Measurements from ENCODE around the gene SEZ6.

Gene SEZ6

DNA sequence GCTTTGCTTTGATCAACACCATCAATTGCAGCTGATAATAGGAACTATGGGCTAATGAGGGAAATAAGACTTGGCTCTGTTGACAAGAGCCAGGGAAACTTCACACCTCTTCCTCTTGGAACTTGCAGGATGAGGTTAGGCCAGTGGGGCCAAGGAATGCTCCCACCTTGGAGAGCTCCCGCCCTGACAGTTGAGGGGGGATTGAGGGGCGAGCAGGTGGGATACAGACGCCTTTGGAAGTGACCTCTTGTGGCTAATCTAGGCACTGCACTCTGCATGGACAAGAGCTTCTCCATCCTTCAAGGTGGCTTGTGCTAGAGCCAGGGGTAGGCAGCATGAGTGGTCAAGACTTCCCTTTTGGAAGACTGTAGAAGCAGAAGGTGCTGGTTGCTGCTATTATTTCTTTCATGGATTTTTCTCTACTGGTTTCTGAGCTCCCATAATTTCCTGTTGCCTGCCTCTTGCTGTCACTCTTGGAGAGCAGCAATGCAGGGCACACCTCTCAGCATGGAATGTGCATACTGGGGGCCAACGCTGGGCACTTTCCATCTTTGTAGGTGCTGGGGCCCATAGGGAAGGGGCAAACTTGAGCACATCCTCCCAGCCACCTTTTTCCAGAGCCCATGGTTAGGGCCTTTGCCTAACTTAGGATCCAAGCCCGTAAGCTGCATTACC is 52.3 kb downstream of the SEZ6 start:
- DNase-seq (ENCODE audit: low spot score) = peak; percentile 54

DNA sequence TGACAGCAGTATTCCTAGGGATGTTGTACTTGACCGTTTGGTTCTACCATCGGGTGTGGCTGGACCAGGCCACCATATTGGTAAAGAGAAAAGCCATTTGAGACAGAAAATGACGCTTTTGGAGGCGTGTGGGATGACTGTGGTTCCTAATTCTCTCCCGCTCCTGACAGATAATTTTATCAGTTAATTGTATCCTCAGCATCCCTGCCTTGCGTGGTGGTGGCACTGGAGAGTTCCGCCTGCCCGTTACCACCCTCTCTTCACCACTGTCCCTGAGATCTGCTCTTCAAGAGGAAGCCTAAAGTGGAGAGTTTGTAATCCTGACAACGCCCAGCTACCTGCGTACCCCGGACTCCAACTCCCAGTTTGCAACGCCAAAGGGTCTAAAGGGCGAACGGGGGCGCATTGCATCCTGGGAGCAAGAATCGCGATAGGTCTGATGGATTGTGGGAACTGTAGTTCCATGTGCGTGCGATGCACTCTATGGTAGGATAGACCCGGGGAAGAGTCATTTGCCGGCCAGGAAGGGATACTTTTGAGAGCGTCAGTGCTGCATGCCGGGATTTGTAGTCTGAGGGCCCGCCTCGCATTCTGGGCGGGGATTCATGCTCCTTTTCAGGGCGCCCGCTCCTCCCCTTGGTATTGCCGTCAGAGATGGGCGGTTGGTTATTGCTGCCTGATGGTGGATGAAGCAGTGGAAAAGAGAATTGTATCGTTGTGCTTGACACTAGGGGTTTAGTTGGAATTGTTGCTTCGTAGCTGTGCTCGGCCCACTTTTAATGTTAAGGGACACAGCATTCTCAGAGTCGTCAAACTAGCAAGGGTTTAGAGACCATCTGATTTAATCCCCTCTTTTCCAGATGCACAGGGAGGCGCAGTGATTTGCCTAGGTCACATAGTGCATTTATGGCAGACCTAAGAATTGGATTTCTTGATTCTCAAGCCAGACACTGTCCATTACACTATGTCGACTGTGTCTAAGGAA is 53.5 kb downstream of the SEZ6 start:
- peak; percentile 99 for DNase-seq (ENCODE audit: low spot score)

DNA sequence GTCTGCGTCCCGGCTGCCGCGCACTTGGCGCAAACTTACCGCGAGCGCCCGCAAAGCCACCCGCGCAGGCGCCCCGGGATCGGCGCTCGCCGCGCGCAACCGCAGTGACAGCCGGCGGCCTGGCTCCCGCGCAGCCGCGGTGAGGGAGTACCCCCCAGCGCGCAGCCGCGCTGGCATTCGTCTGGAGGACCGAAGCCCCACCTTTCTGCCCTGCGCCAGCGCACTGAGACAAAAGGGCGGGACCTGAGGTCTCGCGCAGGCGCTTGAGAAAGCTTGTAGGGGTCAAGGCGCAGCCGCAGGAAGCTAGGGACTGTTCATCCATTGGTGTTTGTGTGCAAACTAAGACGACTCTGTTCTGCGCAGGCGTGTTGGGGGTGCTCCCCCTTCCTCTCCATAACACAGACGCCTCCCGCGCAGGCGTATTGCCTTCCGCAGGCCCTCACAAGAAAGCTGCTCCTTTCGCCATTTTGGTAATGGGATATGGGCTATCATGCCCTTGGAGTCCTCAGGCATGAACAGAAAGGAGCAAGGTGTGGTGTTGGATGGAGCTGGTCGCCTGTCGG is 54.3 kb downstream of the SEZ6 start, which contains the start of gene PHF12:
PHF12 (minus strand) TSS at position 91 of the 563 bp plus-strand sequence. CDS start 558 bp downstream, outside the sequence.
- DNase-seq (ENCODE audit: low spot score) = peak; percentile 100

DNA sequence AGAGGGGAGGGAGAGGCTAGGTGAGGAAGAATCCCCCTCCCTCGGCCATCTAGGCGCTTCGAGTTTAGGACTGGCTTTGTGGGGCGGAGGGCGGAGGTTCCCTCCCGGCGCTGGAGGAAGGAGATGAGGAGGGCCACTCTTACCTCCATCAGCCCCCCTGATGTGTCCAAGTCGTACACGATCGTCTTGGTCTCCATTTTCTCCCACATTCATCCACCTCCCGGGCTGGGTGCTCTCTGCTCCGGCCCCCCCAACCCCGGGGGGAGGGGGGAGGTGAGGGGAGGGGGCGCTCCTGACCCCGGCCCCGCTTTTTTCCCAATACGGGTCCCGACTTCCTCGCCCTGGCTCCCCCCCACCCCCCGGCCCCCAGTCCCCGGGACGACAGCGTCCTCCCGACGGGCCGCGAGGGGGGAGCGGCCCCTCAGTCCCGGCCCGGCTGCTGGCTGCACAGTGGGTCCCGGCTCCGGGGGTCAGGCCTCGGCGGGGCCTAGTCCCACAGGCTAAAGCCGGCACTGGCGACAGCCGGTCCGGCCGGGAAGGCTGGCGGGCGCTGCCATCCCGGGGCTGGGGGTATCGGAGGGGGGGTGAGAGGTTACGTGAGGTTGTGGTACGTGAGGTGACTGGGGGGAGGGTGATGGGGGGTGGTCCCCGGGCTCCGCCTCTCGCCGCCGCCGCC is 54.9 kb downstream of the SEZ6 start:
- no peak for DNase-seq (ENCODE audit: low spot score)

DNA sequence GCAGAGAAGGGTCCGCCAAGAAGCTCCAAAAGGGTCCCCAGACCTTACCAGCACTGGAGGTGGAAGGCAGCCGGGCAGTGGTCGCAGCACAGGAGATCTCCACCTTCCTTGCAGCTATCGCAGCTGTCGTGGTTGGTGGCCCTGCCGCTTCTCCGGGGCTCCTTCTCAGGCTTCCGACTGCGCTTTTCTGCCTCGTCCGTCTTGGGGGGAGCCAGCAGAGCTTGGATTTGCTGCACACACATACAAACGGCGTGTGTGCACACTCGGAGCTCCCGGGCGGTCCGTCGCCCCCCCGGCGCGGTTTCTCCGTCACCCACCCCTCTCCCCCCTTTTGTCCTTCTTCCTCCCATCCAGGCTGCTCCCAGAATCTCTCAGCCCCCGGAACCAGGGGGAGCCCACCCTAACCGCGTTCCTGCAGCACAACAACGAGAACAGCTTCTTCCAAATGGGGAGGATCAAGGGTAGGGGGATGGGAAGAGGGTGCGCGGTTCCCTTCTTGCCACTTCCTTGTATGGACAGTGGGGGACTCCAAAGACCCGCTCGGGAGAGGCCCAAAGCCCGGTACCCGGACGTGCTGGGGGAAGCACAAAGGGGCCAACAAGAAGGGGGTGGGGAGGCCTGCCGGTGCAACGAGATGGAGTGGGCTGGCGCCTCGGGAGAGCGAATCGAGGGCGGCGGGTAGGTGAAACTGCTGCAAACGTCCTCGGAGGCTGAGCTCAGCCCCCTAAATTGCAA is 55.6 kb downstream of the SEZ6 start:
- peak; percentile 41 for DNase-seq (ENCODE audit: low spot score)

DNA sequence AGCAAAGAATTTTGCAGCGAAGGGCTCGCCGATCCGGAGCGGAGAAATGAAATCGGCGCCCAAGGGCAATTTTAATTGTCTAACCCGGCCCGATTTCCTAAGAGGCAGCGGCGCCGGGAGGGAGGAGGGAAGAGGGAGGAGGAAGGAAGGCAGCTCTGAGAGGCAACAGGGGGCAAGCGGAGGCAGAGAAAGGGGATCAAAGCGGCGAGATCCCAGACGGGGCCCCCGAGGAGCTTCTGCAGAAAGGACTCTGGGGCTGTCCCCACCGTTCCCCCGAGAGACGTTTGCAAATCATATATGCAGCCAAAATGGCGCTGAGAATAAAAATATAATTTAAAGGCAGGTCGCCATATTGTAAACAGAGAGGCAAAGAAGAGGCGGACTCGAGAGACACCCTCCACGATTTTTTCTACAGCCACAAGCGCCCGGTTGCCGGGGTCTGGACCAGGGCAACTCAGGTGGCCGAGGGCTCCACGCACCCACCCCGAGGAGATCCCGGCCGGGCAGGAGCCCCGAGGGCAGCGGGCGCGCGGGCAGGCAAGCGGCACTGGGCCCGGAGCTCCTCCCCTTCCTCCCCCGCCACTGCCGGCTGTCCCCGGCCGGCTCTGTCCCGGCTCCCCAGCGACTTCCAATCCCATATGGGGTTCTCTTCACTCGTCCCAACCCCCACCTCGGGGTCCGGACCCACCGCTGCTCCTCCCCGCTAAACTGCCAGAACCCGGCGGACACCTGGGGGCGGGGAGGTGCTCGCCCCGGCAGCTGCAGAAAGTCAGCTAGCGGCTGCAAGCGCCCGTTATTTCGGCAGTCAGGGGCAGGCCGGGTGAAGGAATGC is 56.4 kb downstream of the SEZ6 start:
- DNase-seq (ENCODE audit: low spot score) = peak; percentile 43

DNA sequence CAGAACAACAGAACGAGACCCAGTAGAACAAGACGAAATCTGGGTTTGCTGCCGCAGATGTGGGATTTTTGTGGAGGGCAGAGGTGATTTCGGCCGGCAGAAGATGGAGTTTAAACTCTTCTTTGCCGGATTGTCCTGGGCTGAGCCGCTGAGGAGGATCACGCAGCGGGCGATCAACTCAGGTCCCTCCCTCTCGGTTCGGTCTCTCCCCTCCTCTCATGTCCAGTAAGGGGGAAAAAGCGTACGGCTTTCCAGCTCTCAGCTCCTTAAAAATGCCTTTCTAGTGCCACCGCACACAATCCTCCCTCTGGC is 57.0 kb downstream of the SEZ6 start:
- DNase-seq (ENCODE audit: low spot score) = no peak

DNA sequence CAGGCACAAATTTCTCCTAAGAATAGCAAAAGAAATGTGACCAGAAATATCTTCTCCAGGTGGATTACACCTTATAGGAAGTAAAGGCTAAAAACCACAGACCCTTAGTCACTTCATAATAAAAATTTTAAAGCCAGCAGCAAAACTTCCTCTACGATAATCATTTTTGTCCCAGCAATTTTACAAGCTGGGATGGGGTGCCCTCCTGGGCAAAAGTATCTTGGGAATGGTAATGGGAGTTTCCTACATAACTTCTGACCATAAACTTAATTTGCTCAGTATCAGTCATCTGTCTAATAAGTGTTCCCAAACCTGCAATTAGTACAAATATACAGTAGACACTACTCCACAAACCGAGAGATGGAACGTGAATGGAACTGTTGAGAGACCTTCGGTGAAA is 57.5 kb downstream of the SEZ6 start:
- no peak for DNase-seq (ENCODE audit: low spot score)

DNA sequence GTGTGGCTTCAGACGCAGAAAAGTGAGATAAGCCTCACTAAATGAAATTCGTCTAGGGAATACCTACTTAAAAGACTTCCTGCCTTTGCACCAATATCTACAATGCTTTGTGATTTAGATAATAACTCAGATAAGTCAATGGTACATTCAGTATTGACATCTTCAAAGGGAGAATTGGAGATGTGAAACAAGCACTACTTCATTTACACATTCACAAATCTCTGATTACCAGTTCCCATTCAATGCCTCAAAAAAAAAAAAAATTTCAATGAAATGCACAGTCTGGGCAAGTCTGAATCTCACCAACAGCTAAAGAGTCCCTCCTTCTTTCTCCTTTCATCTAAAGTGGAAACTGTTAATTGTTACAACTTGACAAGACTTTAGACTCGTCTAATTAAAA is 58.2 kb downstream of the SEZ6 start:
- DNase-seq (ENCODE audit: low spot score) = peak; percentile 10

DNA sequence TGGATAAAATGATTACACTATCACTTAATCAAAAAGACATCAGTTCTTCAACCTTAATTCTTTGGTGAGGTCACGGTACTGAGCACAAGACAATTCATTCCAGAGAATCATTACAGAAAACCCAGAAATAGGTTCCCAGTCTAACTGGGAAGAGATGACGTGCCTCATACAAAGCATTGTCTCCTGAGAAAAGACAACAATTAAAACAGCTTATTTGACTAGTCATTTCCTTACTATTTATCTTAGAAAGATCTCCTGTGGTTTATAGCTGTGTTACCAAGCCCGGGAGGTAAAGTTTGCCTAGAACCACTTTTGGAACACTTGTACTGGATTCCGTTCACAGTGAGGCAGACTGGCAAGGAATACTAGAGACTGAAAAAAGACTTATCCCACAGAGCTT is 59.6 kb downstream of the SEZ6 start:
- DNase-seq (ENCODE audit: low spot score) = peak; percentile 16

DNA sequence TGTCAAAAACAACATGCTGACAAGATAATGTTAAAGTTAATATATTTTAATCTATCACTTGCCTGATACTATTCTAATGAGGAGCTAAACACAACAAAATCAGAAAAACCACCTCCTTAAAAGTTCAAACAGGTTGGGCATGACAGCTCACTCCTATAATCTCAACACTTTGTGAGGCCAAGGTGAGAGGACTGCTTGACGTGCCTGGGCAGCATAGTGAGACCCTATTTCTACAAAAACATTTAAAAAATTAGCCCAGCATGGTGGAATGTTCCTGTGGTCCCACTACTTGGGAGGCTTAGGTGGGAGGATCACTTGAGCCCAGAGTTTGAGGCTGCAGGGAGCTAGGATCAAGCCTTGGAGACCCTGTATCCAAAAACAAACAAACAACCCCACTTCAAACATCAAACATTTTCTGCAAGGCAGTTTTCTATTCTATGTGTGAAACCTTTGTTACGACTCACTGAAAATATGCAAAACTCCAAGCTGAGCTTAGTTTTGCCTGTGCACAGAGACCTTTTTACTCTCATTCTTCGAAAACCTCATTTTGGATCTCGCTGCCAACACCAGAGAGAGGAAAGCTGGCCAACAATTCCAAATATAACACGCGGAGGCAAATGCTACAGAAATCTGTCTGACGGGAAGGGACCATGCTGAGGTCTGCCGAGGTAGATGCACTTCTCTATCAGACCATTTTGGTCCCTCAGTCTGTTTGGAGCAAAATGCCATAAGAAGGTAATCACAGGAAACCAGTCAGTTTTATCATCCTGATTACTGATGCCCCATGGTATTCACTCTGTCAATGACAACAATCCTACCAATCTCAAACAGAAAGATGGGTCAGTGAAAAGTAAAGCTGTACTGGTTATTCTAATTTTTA is 60.7 kb downstream of the SEZ6 start:
- no peak for DNase-seq (ENCODE audit: low spot score)

DNA sequence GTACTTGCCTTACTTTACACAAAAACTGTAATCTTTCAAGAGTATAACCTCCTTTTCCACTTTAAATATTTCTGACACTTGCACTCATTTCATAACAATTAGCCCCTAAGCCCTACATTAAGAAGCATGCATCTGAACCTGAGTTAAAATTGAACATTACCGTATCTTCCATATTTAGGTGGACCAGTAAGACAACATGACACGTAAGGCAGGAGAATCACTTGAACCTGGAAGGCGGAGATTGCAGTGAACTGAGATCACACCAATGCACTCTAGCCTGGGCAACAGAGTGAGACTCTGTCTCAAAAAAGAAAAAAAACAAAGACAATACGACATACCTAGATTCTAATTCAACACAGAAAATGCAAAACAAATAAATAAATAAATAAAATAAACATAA is 61.5 kb downstream of the SEZ6 start:
- DNase-seq (ENCODE audit: low spot score) = no peak

DNA sequence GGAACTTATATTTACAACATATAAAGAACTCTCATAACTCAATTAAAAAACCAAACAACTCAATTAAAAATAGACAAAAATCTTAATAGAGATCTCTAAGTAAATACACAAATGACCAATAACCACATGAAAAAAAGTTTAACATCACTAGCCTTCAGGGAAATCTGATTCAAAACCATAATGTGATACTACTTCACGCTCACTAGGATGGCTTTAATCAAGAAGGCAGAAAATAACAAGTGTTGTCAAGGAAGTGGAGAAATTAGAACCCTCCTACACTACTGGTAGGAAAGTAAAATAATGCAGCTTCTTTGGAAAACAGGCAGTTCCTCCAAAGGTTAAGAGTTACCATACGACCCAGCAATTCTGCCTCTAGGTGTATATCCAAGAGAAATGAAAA is 62.9 kb downstream of the SEZ6 start:
- DNase-seq (ENCODE audit: low spot score) = no peak

DNA sequence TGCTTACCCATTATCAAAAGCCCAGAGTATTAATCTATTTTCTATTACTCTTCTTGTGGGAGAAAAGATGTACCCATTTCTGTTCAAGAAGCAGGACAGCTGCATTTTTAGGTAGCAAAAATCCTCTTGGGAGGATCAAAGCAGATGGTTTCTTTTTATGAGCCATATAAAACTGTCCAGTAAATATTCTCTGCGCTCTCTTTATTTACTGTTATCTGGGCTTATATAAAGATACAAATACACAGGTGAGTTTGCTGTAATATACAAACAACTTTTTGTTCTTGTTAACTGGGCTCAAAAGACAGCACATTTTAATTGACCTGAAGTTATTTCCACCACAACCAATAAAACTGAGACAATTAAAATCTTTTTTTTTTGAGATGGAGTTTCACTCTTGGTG is 64.6 kb downstream of the SEZ6 start:
- no peak for DNase-seq (ENCODE audit: low spot score)

DNA sequence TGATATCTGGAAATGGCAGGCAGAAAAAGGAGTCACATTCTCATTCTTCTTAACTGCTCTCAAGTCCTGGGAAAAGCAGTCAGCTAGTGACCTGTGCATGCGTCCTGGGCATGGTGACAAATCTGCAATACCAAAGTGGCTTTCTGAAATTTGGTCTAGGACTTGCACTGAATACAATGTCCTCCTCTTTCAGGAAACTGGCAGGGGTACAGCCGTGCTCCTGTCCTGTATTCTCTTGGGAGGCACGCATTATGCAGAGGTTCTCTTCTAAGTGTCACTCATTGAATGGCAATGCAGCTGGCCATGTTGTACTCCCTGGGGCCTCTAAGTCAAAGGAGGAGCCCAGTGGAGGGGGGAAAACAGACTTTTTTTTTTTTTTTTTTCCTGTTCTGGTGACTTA is 65.2 kb downstream of the SEZ6 start:
- DNase-seq (ENCODE audit: low spot score) = no peak

DNA sequence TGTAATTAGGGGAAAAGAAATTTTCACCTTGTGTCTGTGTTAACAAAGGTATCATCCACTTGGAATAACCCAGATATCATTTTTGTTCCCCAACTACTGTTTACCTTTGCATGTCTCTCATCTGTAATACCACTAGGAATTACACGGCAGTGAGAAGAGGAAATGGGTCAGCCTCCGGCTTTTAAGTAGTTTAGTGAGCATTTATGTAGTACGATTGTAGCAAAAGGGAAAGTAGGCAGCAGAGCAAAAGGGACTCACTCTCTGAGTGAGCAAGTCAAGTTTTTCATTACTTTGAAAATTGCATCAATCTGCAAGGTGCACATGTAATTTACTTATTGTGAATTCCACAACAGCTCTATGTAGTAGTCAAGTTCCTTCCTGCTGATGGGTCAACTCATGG is 65.7 kb downstream of the SEZ6 start:
- no peak for DNase-seq (ENCODE audit: low spot score)

DNA sequence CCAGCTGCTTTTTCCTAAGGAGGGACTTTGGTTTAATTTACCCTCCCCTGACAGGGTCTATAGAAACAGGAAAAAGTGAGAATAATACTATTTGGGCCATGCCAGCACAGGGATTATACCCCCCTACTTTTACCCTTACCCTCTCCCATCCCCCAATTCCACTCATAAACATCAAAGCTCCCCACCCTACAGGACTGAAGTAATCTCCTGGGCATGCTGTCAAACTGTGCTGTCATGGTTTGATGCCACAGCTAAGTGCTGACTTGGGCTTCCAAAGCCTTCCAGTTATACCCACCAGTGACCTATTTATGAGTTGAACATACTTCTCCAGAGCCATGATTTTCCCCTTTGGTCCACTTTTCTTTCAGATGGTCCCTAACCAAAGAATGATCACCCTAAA is 67.3 kb downstream of the SEZ6 start:
- no peak for DNase-seq (ENCODE audit: low spot score)

DNA sequence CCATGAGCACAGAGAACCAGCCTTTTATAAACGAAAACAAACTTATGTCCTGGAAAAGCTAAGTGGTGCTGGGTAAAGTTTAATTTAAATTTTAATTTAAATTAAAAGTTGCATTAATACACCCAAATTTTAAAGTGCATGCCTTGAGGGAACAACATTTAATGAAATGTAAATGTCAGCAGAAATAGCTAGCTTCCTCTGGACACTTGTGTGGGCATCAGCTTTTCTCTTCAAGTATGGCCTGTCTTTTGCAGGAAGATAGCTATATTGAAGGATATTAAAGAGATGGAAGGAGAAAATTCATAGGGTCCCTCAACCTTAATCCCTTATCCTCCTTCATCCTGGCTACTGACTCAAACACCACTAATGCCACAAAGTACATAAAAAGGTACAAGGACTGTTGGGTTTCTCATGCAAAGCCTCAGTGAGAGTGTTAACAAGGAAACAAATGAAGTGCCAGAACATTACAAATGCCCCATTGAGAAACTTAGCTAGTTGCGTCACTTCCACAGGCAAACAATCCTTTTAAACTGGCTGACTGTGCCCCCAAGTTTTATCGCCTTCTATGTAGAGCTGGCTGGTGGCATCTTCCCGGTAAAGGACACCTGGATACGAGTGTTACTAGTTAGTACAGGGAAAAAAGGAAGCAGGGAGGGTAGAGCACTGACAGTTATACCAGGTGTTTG is 68.6 kb downstream of the SEZ6 start:
- DNase-seq (ENCODE audit: low spot score) = no peak

DNA sequence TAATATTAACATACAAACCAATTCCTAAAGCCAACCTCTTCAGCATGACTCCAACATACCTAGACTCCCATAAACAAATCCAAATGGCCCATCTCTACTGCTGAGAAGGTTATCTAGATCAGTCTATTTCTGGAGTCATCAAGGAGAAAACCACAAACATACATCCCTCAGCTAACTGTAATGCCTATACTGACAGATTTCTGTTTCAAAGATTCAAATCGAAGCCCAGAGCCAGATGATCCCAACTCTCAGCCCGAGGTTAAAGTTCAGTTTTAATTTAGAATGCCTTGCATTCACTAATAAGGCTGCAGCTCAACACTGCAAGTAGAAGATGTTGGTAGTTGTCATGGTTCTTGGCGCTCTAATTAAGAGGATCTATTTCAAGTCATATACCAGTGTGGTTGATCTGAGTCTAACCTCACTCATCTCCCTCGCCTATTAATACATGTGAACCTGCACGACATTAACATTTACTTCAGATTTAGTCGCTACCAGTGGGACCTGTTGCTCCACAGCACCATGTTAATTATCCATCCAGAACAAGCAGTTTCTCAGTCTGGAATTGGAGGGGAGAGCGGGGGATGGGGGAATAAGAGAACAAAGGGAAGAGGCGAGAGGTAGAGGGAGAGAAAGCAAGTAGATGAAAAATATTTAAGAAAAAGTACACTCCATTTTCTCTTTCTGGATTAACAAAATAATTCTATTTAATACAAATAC is 69.9 kb downstream of the SEZ6 start:
- no peak for DNase-seq (ENCODE audit: low spot score)
